ENCODE measurements around the gene CLIP1.

CLIP1 gene

GRCh38 chr12:122348505-122348904 is 74.0 kb downstream of the CLIP1 start:
- H3K27ac ChIP-seq = no peak overlapping the region
- ChIA-PET POLR2A (ENCODE audit: low non-redundant PET) (no interaction called here), CTCF (interaction anchor here (0.6 kb wide), 1 partner anchor 627 kb away, joined by 3 read pairs; no protein-coding TSS in a partner anchor)
- no peak for TF ChIP-seq CTCF (conservative IDR thresholded peaks at IDR 0.05; ENCODE audit: low read depth)
- DNase-seq (ENCODE audit: low spot score) = no peak

GRCh38 chr12:122346054-122346453 is 76.4 kb downstream of the CLIP1 start:
- no peak for TF ChIP-seq CTCF (conservative IDR thresholded peaks at IDR 0.05; ENCODE audit: low read depth)
- no peak overlapping the region for H3K27ac ChIP-seq
- POLR2A ChIA-PET (ENCODE audit: low non-redundant PET) = no interaction called here
- DNase-seq (ENCODE audit: low spot score) = no peak
- CTCF ChIA-PET = no interaction called here

GRCh38 chr12:122345042-122345441 is 77.4 kb downstream of the CLIP1 start:
- TF ChIP-seq CTCF (conservative IDR thresholded peaks at IDR 0.05; ENCODE audit: low read depth) = no peak
- CTCF ChIA-PET = no interaction called here
- DNase-seq (ENCODE audit: low spot score) = no peak
- POLR2A ChIA-PET (ENCODE audit: low non-redundant PET) = no interaction called here
- H3K27ac ChIP-seq = no peak overlapping the region

GRCh38 chr12:122336015-122336946 is 86.2 kb downstream of the CLIP1 start:
- DNase-seq (ENCODE audit: low spot score) = peak; percentile 37
- ChIA-PET POLR2A (ENCODE audit: low non-redundant PET) (interaction anchor here (0.7 kb wide), 1 partner anchor 165 kb away, joined by 7 read pairs; the partner anchor contains the start of gene ZCCHC8), CTCF (interaction anchor here (0.6 to 2.4 kb wide), 8 partner anchors 13 to 260 kb away, joined by 3 to 12 read pairs (median 4); no protein-coding TSS in a partner anchor)
- peak; percentile 80 for TF ChIP-seq CTCF (conservative IDR thresholded peaks at IDR 0.05; ENCODE audit: low read depth)
- no peak overlapping the region for H3K27ac ChIP-seq

GRCh38 chr12:122333142-122334087 is 89.1 kb downstream of the CLIP1 start:
- CTCF ChIA-PET = no interaction called here
- DNase-seq (ENCODE audit: low spot score) = no peak
- peak overlapping the region; percentile 19; the same call in 1 of the 2 replicates for H3K27ac ChIP-seq
- no peak for TF ChIP-seq CTCF (conservative IDR thresholded peaks at IDR 0.05; ENCODE audit: low read depth)
- POLR2A ChIA-PET (ENCODE audit: low non-redundant PET) = interaction anchor here (0.6 kb wide), 1 partner anchor 43 kb away, joined by 9 read pairs; no protein-coding TSS in a partner anchor

Measured in RWPE1 (cell line).